Ammon's horn (tissue), 1 donor: ENCODE results near the gene POGZ.
"Not testable (repeated sequence)": the region's sequence is repeated elsewhere in the genome, so short reads cannot be mapped to it uniquely, and the experiment has no call there.

Source experiments
- DNase-seq: peaks from one replicate; pipeline ENCODE4 v3.0.0-alpha.2; 2016; ENCODE audit warnings: low spot score

The POGZ gene

GRCh38 chr1:151419819-151420218, 39.5 kb downstream of the POGZ start:
- no peak for DNase-seq

DNA sequence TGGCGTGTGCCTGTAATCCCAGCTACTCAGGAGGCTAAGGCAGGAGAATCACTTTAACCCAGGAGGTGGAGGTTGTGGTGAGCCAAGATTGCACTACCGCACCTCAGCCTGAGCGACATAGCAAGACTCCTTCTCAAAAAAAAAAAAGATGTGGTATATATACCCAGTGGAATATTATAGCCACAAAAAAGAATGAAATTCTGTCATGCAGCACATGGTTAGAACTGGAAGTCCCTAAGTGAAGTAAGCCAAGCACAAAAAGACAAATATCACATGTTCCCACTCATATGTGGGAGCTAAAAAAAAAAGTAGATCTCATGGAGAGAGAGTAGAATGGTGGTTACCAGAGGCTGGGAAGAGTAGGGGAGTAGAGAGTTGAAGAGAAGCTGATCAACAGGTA, 41.2 kb downstream of the POGZ start:
- DNase-seq = no peak

- no peak for DNase-seq
Measured at GRCh38 chr1:151416231-151416630, 43.1 kb downstream of the POGZ start.

DNA sequence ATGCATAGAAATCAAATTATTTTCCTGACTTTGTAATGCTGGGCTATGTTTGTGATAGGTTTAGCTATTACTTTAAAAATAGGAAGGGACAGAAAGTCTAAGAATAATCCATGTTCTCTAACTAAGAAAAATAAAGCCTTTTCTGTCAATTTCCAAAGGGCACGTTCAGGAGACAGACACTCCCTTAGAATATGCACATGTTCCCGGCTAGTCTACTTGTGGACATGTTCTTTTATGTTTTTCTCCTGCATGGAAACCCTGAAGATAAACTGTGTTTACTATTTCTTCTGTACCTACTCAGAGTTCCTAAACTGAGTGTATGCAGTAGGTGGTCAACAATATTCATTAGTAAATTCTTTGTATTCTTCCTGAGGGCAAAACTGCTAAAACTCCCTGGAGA, 47.4 kb downstream of the POGZ start:
- no peak for DNase-seq

- DNase-seq = no peak
Measured at GRCh38 chr1:151408891-151409290, 50.4 kb downstream of the POGZ start.

DNA sequence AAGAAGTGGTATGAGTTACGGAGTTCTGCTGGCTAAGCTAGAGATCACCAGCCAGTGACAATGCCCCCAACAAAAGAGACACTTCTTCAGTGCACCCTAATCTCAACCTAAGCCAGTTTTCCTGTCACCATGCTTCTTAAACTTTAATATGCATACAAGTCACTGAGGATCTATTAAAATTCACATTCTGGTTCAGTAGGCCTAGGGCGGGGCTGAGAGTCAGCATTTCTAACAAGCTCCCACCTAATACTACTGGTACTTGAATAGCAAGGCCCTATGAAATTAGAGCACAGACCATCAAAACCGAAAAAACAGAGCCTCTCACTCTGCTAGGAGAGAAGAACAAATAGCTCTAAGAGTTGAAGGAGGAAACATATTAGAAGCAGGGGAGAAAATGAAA, 52.0 kb downstream of the POGZ start:
- DNase-seq = no peak

- DNase-seq = peak; percentile 42
Measured at GRCh38 chr1:151406176-151406575, 53.1 kb downstream of the POGZ start.

- DNase-seq = no peak
Measured at GRCh38 chr1:151405187-151405951, 53.9 kb downstream of the POGZ start.

- DNase-seq = no peak
Measured at GRCh38 chr1:151403612-151404011, 55.7 kb downstream of the POGZ start.

DNA sequence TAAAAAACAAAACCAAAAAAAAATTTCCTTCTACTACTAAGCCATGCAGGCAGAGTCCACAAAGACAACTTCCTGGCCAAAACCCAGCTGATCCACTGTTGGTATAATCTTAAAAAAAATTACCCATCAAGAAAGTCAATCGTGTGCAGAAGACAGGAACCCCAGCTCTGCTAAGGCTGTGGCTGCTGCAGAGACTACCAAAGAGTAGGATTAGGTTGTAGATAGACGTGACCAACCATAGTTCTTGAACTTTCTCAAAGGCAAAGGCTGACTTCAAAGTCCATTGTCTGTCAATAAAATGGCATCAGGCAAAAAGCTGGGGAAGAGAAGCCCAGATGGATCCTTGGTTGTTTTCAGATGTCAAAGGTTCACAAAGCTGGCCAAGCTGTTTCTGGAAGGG, 56.5 kb downstream of the POGZ start:
- DNase-seq = no peak

GRCh38 chr1:151401860-151402259, 57.4 kb downstream of the POGZ start:
- DNase-seq = no peak

- no peak for DNase-seq
Measured at GRCh38 chr1:151401125-151401788, 58.0 kb downstream of the POGZ start.

DNA sequence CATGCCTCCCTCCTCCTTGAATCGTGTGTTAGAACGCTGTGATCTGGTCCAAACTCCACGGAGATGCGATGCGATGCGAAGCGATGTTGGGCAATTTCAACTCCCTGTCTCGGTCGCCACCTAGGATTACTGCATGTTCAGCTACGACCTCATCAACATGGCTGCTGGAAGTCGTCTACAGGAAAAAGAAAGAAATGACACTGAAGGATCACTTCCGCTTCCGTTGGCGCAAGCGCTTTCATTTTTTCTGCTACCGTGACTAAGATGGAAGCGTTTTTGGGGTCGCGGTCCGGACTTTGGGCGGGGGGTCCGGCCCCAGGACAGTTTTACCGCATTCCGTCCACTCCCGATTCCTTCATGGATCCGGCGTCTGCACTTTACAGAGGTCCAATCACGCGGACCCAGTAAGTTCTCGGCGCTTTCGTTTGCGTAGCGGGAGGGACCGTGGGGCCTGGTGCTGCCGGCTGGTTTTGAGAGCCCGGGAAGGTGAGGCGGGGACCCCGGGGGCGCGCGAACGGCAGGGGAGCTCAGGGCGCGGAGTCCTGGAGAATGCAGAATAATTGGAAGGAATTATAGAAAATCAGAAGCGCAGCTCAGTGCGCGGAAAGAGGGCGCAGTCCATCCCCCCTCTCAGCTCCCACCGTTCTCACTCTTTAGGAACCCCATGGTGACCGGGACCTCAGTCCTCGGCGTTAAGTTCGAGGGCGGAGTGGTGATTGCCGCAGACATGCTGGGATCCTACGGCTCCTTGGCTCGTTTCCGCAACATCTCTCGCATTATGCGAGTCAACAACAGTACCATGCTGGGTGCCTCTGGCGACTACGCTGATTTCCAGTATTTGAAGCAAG, 59.7 kb downstream of the POGZ start, which contains the start of gene PSMB4:
PSMB4 (plus strand) TSS at position 250 of the 848 bp plus-strand sequence; CDS start at position 265, 15 bp downstream.
- DNase-seq = peak; percentile 97

- not testable (repeated sequence) for DNase-seq
Measured at GRCh38 chr1:151396265-151396664, 63.0 kb downstream of the POGZ start.

GRCh38 chr1:151393583-151393982, 65.7 kb downstream of the POGZ start:
- DNase-seq = no peak

DNA sequence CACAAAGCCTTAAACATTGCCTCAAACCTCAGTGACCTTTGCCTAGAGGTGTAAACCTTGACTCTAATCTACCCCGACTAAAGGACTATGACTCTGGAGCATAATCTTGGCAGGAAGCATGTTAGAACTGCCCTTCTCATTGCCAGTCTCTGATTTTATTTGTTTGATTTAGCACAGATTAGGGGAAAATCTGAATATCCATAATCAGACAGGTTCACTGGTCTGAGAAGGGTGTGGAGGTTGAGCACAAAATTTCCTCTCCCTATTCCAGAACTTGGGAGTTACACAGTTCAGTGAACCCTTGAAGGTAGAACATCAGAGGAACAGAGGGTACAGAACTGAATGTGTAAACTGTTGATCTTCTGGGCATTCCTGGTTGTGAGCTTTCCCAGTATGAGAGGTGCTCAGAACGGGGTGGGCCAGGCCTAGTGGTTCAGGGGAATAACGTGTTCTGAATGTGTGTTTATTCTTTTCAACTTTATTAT, 68.2 kb downstream of the POGZ start:
- DNase-seq = no peak

- not testable (repeated sequence) for DNase-seq
Measured at GRCh38 chr1:151390221-151391078, 68.8 kb downstream of the POGZ start.

DNA sequence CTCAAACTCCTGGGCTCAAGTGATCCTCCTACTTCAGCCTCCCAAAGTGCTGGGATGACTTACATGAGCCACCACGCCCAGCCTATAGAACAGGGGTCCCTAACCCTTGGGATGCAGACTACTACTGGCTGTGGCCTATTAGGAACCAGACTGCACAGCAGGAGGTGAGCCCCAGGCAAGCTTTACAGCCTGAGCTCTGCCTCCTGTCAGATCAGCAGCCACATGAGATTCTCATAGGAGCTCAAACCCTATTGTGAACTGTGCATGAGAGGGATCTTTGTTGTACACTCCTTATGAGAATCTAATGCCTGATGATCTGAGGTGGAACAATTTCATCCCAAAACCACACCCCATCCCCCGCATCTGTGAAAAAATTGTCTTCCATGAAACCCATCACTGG, 73.3 kb downstream of the POGZ start:
- no peak for DNase-seq

DNA sequence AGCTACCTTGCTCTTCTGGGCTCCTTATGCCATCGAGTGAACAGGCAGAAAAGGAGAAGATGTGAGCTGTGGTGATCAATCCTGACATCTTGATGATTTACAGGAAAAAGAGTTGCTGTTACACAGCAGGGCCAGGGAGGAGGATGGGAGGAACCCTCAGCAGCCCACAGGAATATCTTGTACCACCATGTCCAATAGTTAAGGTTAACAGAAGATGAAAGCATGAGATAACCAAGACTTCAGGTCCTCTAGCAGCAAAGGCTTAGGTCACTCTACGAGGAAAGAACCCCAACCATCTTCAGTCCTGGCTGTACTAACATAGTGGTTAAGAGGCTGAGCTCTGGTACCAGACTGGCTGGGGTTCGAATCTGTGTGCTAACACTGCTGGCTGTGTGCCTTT, 74.7 kb downstream of the POGZ start:
- DNase-seq = no peak

- no peak for DNase-seq
Measured at GRCh38 chr1:151377150-151377884, 82.0 kb downstream of the POGZ start.

- no peak for DNase-seq
Measured at GRCh38 chr1:151373196-151373595, 86.1 kb downstream of the POGZ start.
